ENCODE data around the gene FAM168A.
"Not testable (repeated sequence)": the region's sequence is repeated elsewhere in the genome, so short reads cannot be mapped to it uniquely, and the experiment has no call there.

FAM168A gene

GRCh38 chr11:73592640-73593039 lies 5.3 kb downstream of the FAM168A start:
- no peak for DNase-seq

GRCh38 chr11:73591743-73592142 lies 6.2 kb downstream of the FAM168A start:
- DNase-seq: no peak

- no peak for DNase-seq
These were observed 6.9 kb downstream of the FAM168A start for GRCh38 chr11:73590991-73591390.

- no peak for DNase-seq
These were observed 11.1 kb downstream of the FAM168A start for GRCh38 chr11:73586791-73587190.

GRCh38 chr11:73585834-73586575 lies 11.9 kb downstream of the FAM168A start:
- DNase-seq: no peak

GRCh38 chr11:73584831-73585230 lies 13.1 kb downstream of the FAM168A start:
- no peak for DNase-seq

- no peak for DNase-seq
These were observed 15.3 kb downstream of the FAM168A start for GRCh38 chr11:73582653-73583052.

GRCh38 chr11:73580749-73581148 lies 17.2 kb downstream of the FAM168A start:
- DNase-seq: not testable (repeated sequence)

- no peak for DNase-seq
These were observed 18.1 kb downstream of the FAM168A start for GRCh38 chr11:73579641-73580434.

- no peak for DNase-seq
These were observed 19.2 kb downstream of the FAM168A start for GRCh38 chr11:73578592-73579185.

GRCh38 chr11:73577496-73577917 lies 20.4 kb downstream of the FAM168A start:
- DNase-seq: no peak

GRCh38 chr11:73576185-73576614 lies 21.7 kb downstream of the FAM168A start:
- DNase-seq: no peak

- not testable (repeated sequence) for DNase-seq
These were observed 25.9 kb downstream of the FAM168A start for GRCh38 chr11:73571982-73572381.

GRCh38 chr11:73570415-73571114 lies 27.3 kb downstream of the FAM168A start:
- no peak for DNase-seq

- DNase-seq: no peak
These were observed 30.7 kb downstream of the FAM168A start for GRCh38 chr11:73566977-73567755.

- no peak for DNase-seq
These were observed 31.5 kb downstream of the FAM168A start for GRCh38 chr11:73566422-73566821.

GRCh38 chr11:73565804-73566203 lies 32.1 kb downstream of the FAM168A start:
- DNase-seq: no peak

- no peak for DNase-seq
These were observed 33.0 kb downstream of the FAM168A start for GRCh38 chr11:73564903-73565302.

- DNase-seq: no peak
These were observed 34.2 kb downstream of the FAM168A start for GRCh38 chr11:73563539-73564200.

- DNase-seq: no peak
These were observed 38.2 kb downstream of the FAM168A start for GRCh38 chr11:73559743-73560142.

GRCh38 chr11:73556966-73557365 lies 40.9 kb downstream of the FAM168A start:
- no peak for DNase-seq

GRCh38 chr11:73555615-73556014 lies 42.3 kb downstream of the FAM168A start:
- DNase-seq: no peak
